Measurements from ENCODE around the gene CTNNBIP1. TPM values are rescaled to one million over a fixed set of nuclear protein-coding genes. Genes with fewer than 3 reads are reported as not detected.

The CTNNBIP1 gene
- total RNA-seq, 1 experiment from 2014 or later, result 31.3 TPM

GRCh38 chr1:9815150-9815549 lies 94.9 kb downstream of the CTNNBIP1 start:
- H3K9me3 ChIP-seq (ENCODE audit: control insufficient read depth in 1 of 2, insufficient read depth in 1 of 2, low read depth in 1 of 2, low read length in 2 of 2), result no peaks in the 10 kb centered on the region
- POLR2A ChIA-PET, result no interaction called here
- peaks cover 5% of the 10 kb centered on the region; the same call in 1 of the 2 replicates for H4K20me1 ChIP-seq (ENCODE audit: insufficient read depth)
- no TSS peak for BruUV-seq (replicated peaks)
- no peaks in the 10 kb centered on the region for H3K36me3 ChIP-seq (ENCODE audit: control insufficient read depth in 1 of 2, insufficient read depth in 2 of 2, low read length in 2 of 2)
- ATAC-seq (no peak), DNase-seq (ENCODE audit: low read depth, low spot score) (no peak)
- RAD21 ChIA-PET (ENCODE audit: low non-redundant PET in 1 of 2, low total read pairs in 2 of 2, uncharacterized antibody in 2 of 2, unreplicated experiment in 2 of 2), result no interaction called here
- H3K27ac ChIP-seq (ENCODE audit: low read depth, low read length), result no peak overlapping the region
- no peak overlapping the region for H2AFZ ChIP-seq (ENCODE audit: low read depth, low read length, poor library complexity, severe bottlenecking)
- CTCF ChIA-PET, result no interaction called here
- no peak overlapping the region for H3K4me3 ChIP-seq (replicated peaks in 1 of 2; ENCODE audit: low read depth in 1 of 2, low read length in 2 of 2)
- intact Hi-C loops (cut with micrococcal nuclease), result no loop called here
- no peaks in the 10 kb centered on the region for H3K9me2 ChIP-seq (ENCODE audit: insufficient read depth)
- TF ChIP-seq, protein P1, sequence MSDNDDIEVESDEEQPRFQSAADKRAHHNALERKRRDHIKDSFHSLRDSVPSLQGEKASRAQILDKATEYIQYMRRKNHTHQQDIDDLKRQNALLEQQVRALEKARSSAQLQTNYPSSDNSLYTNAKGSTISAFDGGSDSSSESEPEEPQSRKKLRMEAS (IDR thresholded peaks at IDR 0.05), result no peak
- TF ChIP-seq EZH2 (IDR thresholded peaks at IDR 0.05) (no peak), SP1 (IDR thresholded peaks at IDR 0.05; ENCODE audit: low read depth) (no peak), POLR2AphosphoS5 (IDR thresholded peaks at IDR 0.05; ENCODE audit: low read depth, low read length) (no peak), EGR1 (IDR thresholded peaks at IDR 0.05; ENCODE audit: low read depth) (no peak), REST (IDR thresholded peaks at IDR 0.05; ENCODE audit: low read depth) (no peak), TCF7L2 (IDR thresholded peaks at IDR 0.05; ENCODE audit: borderline replicate concordance, extremely low read depth, insufficient read depth, insufficient read length) (no peak), YY1 (IDR thresholded peaks at IDR 0.05; ENCODE audit: extremely low read depth, insufficient replicate concordance, low read depth, low read length) (no peak), JUND (IDR thresholded peaks at IDR 0.05) (no peak), ZFX (IDR thresholded peaks at IDR 0.05) (no peak), SRF (IDR thresholded peaks at IDR 0.05; ENCODE audit: low read depth) (no peak), POLR2A (IDR thresholded peaks at IDR 0.05; ENCODE audit: borderline replicate concordance, extremely low read depth, insufficient read depth, insufficient read length) (no peak), RAD21 (IDR thresholded peaks at IDR 0.05; ENCODE audit: low read depth) (no peak), CEBPB (IDR thresholded peaks at IDR 0.05; ENCODE audit: low read depth) (no peak), FOSL1 (IDR thresholded peaks at IDR 0.05; ENCODE audit: low read depth) (no peak), ATF3 (IDR thresholded peaks at IDR 0.05) (no peak), ZNF274 (IDR thresholded peaks at IDR 0.05; ENCODE audit: low read depth, low read length) (no peak), EZH2phosphoT487 (IDR thresholded peaks at IDR 0.05; ENCODE audit: borderline replicate concordance) (no peak), CBX3 (IDR thresholded peaks at IDR 0.05; ENCODE audit: low read depth) (no peak), ELF1 (IDR thresholded peaks at IDR 0.05; ENCODE audit: borderline replicate concordance, low read depth) (no peak)
- peaks cover 90% of the 10 kb centered on the region for H3K79me2 ChIP-seq (ENCODE audit: insufficient read depth, low read length)
- H3K4me2 ChIP-seq (ENCODE audit: low read length), result no peak overlapping the region
- H3K9ac ChIP-seq (ENCODE audit: low read length), result no peak overlapping the region
- H3K27me3 ChIP-seq (ENCODE audit: insufficient read depth, low read length), result no peaks in the 10 kb centered on the region
- H3K4me1 ChIP-seq (ENCODE audit: control insufficient read depth in 1 of 2, insufficient read depth in 2 of 2, low read length in 2 of 2), result no peaks in the 10 kb centered on the region

Measured in HCT116 (cell line).